ENCODE measurements around the gene ADCY2.

ADCY2 gene

GRCh38 chr5:7609726-7610125, 213.8 kb downstream of the ADCY2 start:
- Histone ChIP-seq H3K4me3 (ENCODE audit: low read length) (no peak overlapping the region), H3F3A (ENCODE audit: control insufficient read depth, insufficient read depth) (no peaks in the 10 kb centered on the region), H3K9me2 (replicated peaks; ENCODE audit: control insufficient read depth, low read length) (no peaks in the 10 kb centered on the region), H3K27ac (ENCODE audit: low read depth, low read length) (no peak overlapping the region), H3K4me2 (ENCODE audit: low read length) (no peak overlapping the region), H3K27me3 (ENCODE audit: control insufficient read depth, low read length) (no peaks in the 10 kb centered on the region), H3K36me3 (ENCODE audit: control insufficient read depth, low read length) (no peaks in the 10 kb centered on the region), H3K79me2 (ENCODE audit: control insufficient read depth, low read length) (no peaks in the 10 kb centered on the region), H3K9me3 (ENCODE audit: control insufficient read depth, insufficient read depth, low read length) (no peaks in the 10 kb centered on the region), H3K4me1 (ENCODE audit: control insufficient read depth, low read length) (no peaks in the 10 kb centered on the region), H4K20me1 (ENCODE audit: control insufficient read depth, insufficient read depth, low read depth, low read length) (no peaks in the 10 kb centered on the region)
- TF ChIP-seq EZH2phosphoT487 (IDR thresholded peaks at IDR 0.05; ENCODE audit: borderline replicate concordance, low read length) = no peak
- TF ChIP-seq CTCF (IDR thresholded peaks at IDR 0.05; ENCODE audit: low read depth, low read length, poor library complexity, severe bottlenecking) = no peak

GRCh38 chr5:7610531-7611177, 214.7 kb downstream of the ADCY2 start:
- no peaks in the 10 kb centered on the region for H3K36me3 ChIP-seq (ENCODE audit: control insufficient read depth, low read length)
- no peaks in the 10 kb centered on the region for H4K20me1 ChIP-seq (ENCODE audit: control insufficient read depth, insufficient read depth, low read depth, low read length)
- H3K9me2 ChIP-seq (replicated peaks; ENCODE audit: control insufficient read depth, low read length) = no peaks in the 10 kb centered on the region
- H3K79me2 ChIP-seq (ENCODE audit: control insufficient read depth, low read length) = no peaks in the 10 kb centered on the region
- H3F3A ChIP-seq (ENCODE audit: control insufficient read depth, insufficient read depth) = no peaks in the 10 kb centered on the region
- TF ChIP-seq EZH2phosphoT487 (IDR thresholded peaks at IDR 0.05; ENCODE audit: borderline replicate concordance, low read length) = no peak
- TF ChIP-seq CTCF (IDR thresholded peaks at IDR 0.05; ENCODE audit: low read depth, low read length, poor library complexity, severe bottlenecking) = no peak
- no peak overlapping the region for H3K4me3 ChIP-seq (ENCODE audit: low read length)
- H3K9me3 ChIP-seq (ENCODE audit: control insufficient read depth, insufficient read depth, low read length) = no peaks in the 10 kb centered on the region
- no peak overlapping the region for H3K4me2 ChIP-seq (ENCODE audit: low read length)
- no peaks in the 10 kb centered on the region for H3K4me1 ChIP-seq (ENCODE audit: control insufficient read depth, low read length)
- H3K27me3 ChIP-seq (ENCODE audit: control insufficient read depth, low read length) = no peaks in the 10 kb centered on the region
- no peak overlapping the region for H3K27ac ChIP-seq (ENCODE audit: low read depth, low read length)

GRCh38 chr5:7611518-7611917, 215.6 kb downstream of the ADCY2 start:
- Histone ChIP-seq H4K20me1 (ENCODE audit: control insufficient read depth, insufficient read depth, low read depth, low read length) (no peaks in the 10 kb centered on the region), H3K4me2 (ENCODE audit: low read length) (no peak overlapping the region), H3K4me3 (ENCODE audit: low read length) (no peak overlapping the region), H3K9me3 (ENCODE audit: control insufficient read depth, insufficient read depth, low read length) (no peaks in the 10 kb centered on the region), H3K27ac (ENCODE audit: low read depth, low read length) (no peak overlapping the region), H3K4me1 (ENCODE audit: control insufficient read depth, low read length) (no peaks in the 10 kb centered on the region), H3K79me2 (ENCODE audit: control insufficient read depth, low read length) (no peaks in the 10 kb centered on the region), H3K36me3 (ENCODE audit: control insufficient read depth, low read length) (no peaks in the 10 kb centered on the region), H3K27me3 (ENCODE audit: control insufficient read depth, low read length) (no peaks in the 10 kb centered on the region), H3F3A (ENCODE audit: control insufficient read depth, insufficient read depth) (no peaks in the 10 kb centered on the region), H3K9me2 (replicated peaks; ENCODE audit: control insufficient read depth, low read length) (no peaks in the 10 kb centered on the region)
- no peak for TF ChIP-seq EZH2phosphoT487 (IDR thresholded peaks at IDR 0.05; ENCODE audit: borderline replicate concordance, low read length)
- no peak for TF ChIP-seq CTCF (IDR thresholded peaks at IDR 0.05; ENCODE audit: low read depth, low read length, poor library complexity, severe bottlenecking)

Data from DOHH2 (cell line).